SKM-1 treated with dmso at 0.1 percent for 144 hours (cell line): ENCODE measurements around the gene SLC20A1.

Source experiments
- DNase-seq: peaks from one replicate; lab custom pipeline; 2025; ENCODE audit not compliant: unreplicated experiment; lab: John Stamatoyannopoulos, UW

Gene SLC20A1

GRCh38 chr2:112674229-112674628 is 28.5 kb downstream of the SLC20A1 start:
- peak; percentile 98 for DNase-seq

- no peak for DNase-seq
Measured at GRCh38 chr2:112679484-112679883, 33.7 kb downstream of the SLC20A1 start.

GRCh38 chr2:112680666-112681101 is 34.9 kb downstream of the SLC20A1 start:
- DNase-seq: no peak

GRCh38 chr2:112682101-112682500 is 36.4 kb downstream of the SLC20A1 start:
- DNase-seq: peak; percentile 74

GRCh38 chr2:112683550-112684414 is 38.0 kb downstream of the SLC20A1 start:
- DNase-seq: no peak

GRCh38 chr2:112684415-112684775 is 38.7 kb downstream of the SLC20A1 start:
- DNase-seq: no peak

- no peak for DNase-seq
Measured at GRCh38 chr2:112685271-112685884, 39.6 kb downstream of the SLC20A1 start.

GRCh38 chr2:112686348-112687217 is 40.8 kb downstream of the SLC20A1 start:
- DNase-seq: no peak

- no peak for DNase-seq
Measured at GRCh38 chr2:112687522-112687921, 41.8 kb downstream of the SLC20A1 start.

GRCh38 chr2:112688086-112688880 is 42.5 kb downstream of the SLC20A1 start:
- DNase-seq: no peak

- DNase-seq: peak; percentile 77
Measured at GRCh38 chr2:112690853-112691401, 45.2 kb downstream of the SLC20A1 start.

GRCh38 chr2:112691881-112692281 is 46.1 kb downstream of the SLC20A1 start:
- DNase-seq: no peak

- DNase-seq: peak; percentile 95
Measured at GRCh38 chr2:112692495-112692911, 46.8 kb downstream of the SLC20A1 start.

GRCh38 chr2:112692918-112693317 is 47.2 kb downstream of the SLC20A1 start:
- no peak for DNase-seq

- no peak for DNase-seq
Measured at GRCh38 chr2:112693596-112693995, 47.9 kb downstream of the SLC20A1 start.

GRCh38 chr2:112694182-112694581 is 48.4 kb downstream of the SLC20A1 start:
- no peak for DNase-seq

GRCh38 chr2:112698834-112699515 is 53.2 kb downstream of the SLC20A1 start:
- DNase-seq: no peak

GRCh38 chr2:112699984-112700667 is 54.4 kb downstream of the SLC20A1 start:
- peak; percentile 70 for DNase-seq

- no peak for DNase-seq
Measured at GRCh38 chr2:112701052-112701451, 55.3 kb downstream of the SLC20A1 start.
